Left ventricle myocardium superior (tissue), 1 donor: Measurements from ENCODE around the gene DNAJC11. TPM values are rescaled to one million over a fixed set of nuclear protein-coding genes. Genes with fewer than 3 reads are reported as not detected.
"Not testable (repeated sequence)": the region's sequence is repeated elsewhere in the genome, so short reads cannot be mapped to it uniquely, and the experiment has no call there.

Experiments
- ATAC-seq: fragments of 200-7000 bp; cut with Tn5 transposase; one replicate; pipeline ENCODE4 v1.9.1; 2020; ENCODE audit warnings: mild to moderate bottlenecking, moderate library complexity
- DNase-seq: peaks from one replicate; pipeline ENCODE4 v3.0.0-alpha.2; 2020
- intact Hi-C: fragments of 100-400 bp; cut with micrococcal nuclease; formaldehyde crosslinking; loops from one replicate; pipeline ENCODE4 v1.11.0; 2022
- total RNA-seq: library from RNA; stranded (reverse); fragmentation: NEBNext Ultra II Directional; extraction: Animal tissue kit (Norgen Biotek cat#: 25700); gene quantifications from one replicate; pipeline ENCODE4 v1.2.1, GENCODE V29; 2021
- donor health status: DM: no; HTN: yes; CAD: no; lungs with severe emphysema.

DNAJC11 gene
- total RNA-seq, 1 donor from 2014 or later: 78.6 TPM

DNA sequence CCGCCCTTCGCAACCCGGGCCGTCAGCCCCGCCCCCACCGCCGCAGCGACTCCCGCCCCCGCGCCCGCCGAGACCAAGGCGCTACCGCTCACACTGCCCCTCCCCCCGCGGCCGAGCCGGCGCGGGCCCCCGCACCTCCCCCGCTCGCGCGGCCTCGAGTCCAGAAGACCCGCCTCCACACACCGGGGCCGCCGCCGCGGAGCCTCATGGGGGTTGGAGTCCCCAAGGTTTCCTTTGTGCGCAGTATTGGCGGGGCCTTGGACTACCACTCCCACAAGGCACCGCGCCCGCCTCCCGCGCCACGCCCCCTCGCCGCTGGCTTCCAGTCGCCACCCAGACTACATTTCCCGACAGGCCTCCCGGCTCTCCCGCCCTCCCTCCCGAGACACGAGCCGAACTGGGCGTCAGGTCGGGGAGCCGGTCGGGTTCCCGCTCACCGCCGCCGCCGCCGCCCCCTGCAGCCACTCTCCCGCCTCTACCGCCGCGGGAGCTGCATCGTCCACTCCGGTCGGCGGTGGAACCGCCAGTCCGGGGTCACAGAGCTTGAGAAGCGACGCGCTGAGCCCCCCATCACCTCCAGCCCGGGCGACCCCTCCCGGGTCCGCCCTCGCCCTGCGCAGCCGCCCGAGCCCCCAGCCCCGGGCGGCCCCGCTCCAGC, 88.1 kb downstream of the DNAJC11 start, which contains the start of gene PHF13:
Gene PHF13 (plus strand): TSS at position 371 of the 658 bp plus-strand sequence. CDS start 336 bp downstream, outside the sequence.
- ATAC-seq (peak; percentile 95), DNase-seq (peak; percentile 100)
- intact Hi-C loops: no loop called here

DNA sequence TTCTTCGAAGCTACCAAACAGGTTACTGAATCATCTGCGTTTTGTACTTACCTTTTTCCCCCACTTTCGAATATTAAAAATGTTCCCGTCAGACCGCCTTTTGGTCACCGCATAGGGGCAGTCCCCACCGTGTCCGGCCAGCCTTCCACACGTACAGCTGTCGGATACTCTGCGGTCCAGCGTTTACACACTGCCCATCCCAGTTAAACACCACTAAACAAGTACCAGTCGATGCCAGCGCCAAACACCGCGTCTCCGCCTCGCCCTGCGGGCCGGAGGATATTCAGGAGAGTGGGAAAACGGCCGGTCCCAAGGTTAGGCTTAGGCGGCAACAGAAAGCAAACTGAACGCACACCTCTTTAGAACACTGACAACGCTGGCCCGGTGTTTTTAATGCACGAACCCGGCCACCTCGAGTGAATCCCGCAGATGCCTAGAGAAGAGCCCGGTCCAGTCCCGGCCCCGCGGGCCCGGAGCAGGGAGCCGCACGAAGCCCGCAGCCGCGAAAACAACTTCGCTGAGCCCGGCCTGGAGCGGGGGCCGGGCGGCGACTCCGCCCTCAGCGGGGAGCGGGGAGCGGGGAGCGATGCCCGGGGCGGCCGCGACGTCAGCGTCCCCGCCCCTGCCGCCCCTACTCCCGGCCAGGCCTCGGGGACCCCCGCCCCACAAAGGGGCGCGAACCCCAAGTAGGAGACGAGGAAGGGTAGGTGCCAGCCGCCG, 88.8 kb downstream of the DNAJC11 start:
- ATAC-seq (peak; percentile 67), DNase-seq (peak; percentile 62)
- intact Hi-C loops: no loop called here

DNA sequence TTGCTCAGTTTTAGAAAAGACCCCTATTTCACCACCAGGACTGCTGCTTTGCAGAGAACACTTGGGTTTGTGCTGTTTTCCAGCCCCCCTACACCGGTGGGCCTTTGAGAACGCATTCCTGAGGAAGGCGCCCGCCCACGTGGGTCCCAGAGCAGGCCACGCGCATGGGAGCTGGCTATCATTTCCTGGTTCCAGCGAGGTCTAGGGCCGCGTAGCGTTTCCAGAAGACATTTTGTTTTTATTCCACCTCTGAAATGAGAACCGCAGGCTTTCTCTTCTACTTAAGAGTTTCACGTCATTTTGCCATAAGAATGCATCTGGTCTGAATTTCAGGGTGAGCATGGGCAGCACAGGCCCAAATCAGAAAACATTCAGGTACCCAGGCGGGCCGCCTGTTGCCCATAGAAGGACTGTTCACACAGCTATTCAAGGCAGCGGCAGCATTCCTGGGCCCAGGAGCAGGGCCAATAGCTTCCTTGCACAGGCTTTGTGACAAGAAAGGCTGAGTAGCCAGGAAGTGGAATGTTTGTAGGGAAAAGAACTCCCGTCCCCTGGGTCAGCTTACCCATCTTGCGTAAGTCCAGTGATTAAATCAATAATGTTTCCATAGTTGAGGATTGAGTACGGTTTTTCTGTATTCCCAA, 97.6 kb downstream of the DNAJC11 start:
- peak; percentile 31 for ATAC-seq
- DNase-seq: peak; percentile 87
- intact Hi-C loops: no loop called here

DNA sequence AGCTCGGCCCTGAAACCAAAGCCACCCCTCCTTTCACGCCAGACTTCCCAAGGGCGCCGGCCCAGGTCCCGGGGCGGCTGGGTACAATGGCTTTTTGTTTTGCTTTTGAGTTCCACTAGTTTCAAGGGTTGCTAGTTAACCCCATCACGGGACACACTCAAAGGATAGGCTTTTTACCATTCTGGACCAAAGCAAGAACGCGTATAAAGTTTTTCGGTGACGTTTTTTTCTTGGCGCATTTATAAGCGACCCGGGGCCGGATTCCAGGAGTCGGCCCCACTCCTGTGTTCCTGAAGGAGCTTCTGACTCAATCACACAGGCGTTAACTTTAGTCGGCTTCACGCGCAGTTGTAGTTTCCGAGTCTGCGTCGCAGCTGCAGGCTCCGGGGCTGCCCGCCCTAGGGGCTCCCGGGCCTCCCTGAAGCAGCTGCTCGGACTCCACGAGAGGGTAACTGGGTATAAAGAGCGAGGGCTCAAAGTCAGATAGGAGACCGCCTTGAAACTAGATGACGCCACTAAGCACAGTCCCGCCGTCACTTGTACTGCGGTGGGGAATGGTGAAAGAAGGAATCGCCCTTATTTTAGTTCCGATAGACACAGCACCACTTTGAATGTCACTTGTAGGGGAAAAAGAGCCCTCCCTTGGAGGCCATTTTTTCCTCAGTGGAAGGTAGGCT, 98.2 kb downstream of the DNAJC11 start:
- intact Hi-C loops: no loop called here
- DNase-seq: peak; percentile 73
- ATAC-seq: peak; percentile 26

DNA sequence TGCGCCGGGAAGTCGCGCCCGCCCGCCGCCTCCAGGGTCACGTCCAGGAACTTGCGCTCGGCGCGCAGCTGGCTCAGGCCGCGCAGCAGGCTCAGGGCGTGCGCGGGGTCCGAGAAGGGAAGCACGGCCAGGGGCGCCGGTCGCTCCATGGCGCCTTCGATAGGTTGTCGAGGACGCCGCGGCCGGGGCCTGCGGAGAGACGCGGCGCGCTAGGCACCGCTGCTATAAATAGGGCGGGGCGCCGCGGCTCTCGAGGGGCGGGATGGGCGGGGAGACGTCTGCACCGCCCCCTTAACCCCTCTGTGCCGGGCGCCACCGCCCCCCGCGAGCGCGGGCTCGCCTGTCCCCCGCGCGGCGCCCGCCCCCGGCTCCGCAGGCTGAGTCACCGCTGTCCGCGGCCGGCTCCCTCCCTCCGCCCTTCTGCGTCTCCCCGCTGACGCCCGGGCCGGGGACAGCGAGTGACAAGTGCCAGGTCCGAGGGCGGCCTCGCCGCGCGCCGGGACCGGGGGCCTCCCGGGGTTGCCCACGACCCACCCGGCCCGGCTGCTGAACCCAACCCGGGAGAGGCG, 98.9 kb downstream of the DNAJC11 start, which contains the start of gene KLHL21:
Gene KLHL21 (minus strand): TSS at position 201 of the 569 bp plus-strand sequence. CDS start 52 bp downstream, at position 149.
- ATAC-seq (peak; percentile 81), DNase-seq (peak; percentile 96)
- intact Hi-C loops: no loop called here

DNA sequence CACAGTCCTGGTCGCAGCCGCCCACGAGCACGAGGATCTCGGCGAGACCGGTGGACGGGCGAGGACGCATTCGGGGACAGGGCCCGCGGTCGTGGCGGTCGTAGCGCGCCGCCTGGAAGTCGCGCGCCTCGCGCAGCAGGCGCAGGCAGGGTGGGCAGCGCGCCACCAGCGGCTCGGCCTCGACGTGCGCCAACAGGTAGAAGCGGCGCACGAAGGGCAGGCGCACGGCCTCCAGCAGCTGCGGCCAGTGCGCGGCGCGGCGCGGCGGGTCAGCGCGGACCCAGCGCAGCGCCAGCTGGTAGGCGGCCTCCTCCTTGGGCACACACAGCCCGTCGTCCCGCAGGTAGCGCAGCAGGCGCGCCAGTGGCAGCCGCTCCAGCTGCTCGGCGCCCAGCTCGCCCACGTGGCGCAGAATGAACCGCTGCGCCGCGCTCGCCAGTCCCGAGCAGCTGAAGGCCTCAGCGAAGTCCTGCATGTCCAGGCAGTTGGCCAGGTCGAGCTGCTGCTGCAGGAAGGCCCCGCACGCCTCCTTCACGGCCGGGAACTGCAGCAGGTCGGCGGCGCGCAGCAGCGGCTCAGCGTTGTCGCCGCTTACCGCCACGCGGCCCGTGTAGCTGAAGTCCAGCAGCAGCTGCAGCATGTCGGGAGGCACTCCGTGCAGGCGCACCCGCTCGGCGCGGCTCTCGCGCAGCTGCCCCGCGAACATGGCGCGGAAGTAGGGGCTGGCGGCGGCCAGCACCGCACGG, 99.5 kb downstream of the DNAJC11 start:
- DNase-seq: peak; percentile 70
- ATAC-seq: peak; percentile 21
- intact Hi-C loops: no loop called here

DNA sequence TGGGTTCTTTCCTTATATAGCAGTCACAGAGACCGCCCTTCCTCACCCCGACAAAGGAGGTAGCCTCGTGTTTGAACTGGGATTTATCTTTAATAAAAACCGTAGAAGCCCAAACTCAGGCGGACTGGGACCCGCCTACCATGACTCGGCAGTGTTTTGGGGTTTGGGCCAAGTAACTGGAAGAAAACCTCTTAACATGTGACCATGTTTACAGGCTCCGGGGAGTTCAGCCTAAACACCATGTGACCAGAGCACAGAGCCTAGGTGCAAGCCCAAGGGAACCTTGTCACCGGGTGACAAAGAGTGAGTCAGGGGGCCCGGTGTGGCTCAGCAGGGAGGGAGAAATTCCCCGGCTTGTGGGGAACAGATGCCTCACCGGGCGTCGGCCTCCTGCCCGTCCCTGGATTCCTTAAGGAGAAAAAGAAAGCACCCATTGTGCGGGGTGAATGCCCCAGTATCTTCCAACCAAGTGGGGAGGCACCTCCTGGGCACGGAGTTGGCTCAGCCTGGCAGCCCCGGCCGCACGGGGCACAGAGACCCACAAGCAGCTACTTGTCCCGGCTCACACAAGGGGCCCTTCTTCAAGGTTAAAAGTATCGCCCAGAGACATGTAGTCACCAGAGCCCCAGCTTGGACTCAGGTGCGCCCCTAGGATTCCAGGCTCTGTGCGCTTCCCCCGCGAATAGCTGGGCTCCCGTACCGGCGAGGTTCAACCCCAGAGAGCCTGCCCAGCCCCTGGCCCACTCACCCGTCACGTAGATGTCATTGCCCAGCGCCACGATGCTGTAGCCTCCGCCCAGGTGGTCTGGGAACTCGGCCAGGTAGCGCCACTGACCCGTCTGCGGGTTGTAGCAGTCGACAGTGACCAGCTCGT, 100.3 kb downstream of the DNAJC11 start:
- peak; percentile 27 for ATAC-seq
- DNase-seq: peak; percentile 70
- intact Hi-C loops: no loop called here

DNA sequence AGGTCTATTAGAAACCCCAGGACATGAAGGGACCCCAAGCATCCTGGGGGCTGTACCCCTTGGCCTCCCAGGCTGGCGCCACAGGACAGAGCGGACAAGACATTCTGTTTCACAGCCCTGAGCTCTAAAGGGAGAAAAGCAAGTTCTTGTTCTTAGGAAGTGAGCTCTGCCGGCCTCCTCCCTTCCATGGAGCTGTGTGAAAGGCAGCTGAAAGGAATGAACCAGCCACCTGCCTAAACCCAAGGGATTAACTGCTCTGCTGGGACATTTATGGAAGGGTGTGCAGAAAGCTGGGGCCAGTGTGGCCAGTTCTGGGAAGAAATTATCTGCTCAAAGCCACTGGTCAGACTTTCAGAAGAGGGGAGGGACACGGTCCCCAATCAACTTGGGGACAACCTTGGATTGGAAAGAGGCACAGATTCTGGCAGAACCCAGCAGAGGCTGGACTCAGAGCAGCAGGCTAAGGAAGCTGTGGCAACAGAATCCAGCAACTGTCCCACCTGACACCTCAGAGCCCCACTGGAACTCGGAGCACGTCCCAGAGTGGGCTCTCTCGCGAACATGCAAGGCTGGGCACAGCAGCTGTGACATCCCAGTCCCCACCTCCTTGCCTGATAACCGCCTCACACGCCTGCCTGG, 101.1 kb downstream of the DNAJC11 start:
- intact Hi-C loops: no loop called here
- peak; percentile 72 for DNase-seq
- ATAC-seq: peak; percentile 18

DNA sequence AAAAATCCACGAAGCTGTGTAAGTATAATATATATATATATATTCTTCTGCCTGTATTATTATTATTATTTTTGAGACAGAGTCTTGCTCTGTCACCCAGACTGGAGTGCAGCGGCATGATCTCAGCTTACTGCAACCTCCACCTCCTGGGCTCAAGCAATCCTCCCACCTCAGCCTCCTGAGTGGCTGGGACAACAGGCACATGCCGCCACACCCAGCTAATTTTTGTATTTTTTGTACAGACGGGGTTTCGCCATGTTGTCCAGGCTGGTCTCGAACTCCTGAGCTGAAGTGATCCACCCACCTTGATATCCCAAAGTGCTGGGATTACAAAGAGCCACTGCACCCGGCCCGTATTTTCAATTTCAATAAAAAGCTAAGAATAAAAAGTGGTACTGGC, 101.6 kb downstream of the DNAJC11 start:
- ATAC-seq, intact Hi-C loops, DNase-seq: not testable (repeated sequence)

DNA sequence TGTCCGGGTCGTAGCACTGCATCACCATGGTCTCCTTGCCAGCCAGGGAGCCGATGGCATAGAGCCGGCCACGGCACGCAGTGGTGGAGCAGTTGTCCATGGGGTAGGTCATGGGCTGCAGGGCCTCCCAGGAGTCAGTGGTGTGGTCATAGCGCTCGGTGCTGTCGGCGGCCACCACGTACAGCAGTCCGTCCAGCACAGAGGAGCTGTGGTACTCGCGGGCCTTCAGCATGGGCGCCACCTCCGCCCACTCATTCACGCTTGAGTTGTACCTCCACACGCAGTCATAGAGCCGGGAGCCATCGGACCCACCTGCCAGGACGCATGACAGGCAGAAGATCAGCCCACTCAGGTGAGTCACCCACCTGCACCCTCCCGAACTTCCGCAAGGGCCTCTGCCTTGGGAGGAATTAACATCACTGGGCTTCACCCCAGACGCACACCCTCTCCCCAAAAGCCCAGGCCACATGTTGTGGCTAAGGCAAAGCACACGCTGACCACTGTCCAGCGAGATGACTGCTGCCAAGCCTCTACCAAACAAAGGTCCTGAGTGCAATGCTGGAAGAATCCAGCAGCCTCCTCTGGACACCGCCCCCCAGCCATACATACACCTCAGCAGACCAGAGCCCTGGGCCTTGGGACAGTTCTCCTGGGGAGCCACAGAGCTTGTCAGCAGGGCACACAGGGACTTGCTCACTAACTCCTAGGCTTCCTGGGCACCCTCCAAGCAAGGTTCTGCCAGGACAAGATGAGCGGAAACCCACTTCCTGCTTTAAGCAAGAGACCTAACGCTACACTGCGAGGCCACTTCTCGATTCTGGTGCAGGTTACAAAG, 102.3 kb downstream of the DNAJC11 start:
- DNase-seq: peak; percentile 40

DNA sequence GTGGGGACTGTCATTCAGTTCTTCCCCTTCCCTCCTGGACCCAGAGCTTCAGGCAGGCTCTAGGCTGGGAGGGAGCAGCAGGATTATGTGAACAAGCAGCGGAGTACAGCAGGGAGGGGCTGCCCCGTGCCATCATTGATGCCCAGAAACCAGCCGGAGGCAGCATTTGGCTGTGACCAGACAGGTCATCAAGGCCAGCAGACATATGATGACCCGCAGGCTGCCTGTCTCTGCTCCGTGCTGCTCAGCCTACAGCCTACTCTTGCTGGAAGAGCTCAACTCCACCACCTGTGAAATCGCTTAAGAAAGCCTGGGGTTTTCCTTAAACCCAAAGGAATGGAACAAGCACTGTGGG, 103.9 kb downstream of the DNAJC11 start:
- intact Hi-C loops: no loop called here
- no peak for DNase-seq
- no peak for ATAC-seq

More for the DNA sequence above, 102.3 kb downstream of the DNAJC11 start:
- intact Hi-C loops: no loop called here
- no peak for ATAC-seq

DNA sequence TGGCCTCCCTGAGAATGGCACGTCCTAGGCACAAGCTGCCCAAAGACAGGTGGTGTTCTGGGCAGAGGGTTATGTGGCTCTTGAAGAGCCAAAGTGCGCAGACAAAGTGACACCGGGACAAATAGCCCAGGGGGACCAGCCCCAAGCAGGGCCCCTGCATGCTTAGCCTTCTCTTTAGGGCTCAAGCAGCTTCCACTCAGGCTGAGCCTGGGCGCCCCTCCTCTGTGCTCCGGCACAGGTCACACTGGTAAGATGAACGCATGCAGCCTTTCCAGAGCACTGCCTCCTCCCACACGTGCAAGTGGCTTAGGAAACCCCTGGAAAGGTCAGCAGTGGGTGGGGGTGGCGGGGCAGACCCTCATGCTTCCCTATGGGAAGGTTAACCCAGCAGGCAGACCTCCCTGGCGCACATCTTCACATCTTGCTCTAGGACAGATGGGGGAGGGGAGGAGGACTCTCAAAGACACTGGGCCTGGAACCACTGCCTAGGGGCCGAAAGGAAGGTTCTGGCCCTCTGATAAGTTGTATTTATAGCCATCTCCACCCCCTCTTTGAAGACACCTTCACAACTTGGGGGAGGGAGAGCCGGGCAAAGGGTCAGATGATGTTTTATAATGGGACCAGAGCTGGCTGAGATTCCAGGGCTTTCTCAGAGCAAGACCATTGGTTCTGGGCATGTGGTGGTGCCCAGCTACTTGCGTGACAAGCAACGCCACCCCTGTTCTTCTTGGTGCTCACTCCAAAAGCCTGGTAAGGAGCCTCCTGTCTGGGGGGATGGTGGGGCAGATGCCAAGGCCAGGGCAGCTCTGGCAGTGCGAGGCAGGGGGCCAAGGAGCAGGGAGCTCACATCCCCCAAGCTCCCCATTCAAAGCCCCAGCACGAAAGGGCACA, 104.5 kb downstream of the DNAJC11 start:
- intact Hi-C loops: no loop called here
- DNase-seq (no peak), ATAC-seq (peak; percentile 39)

DNA sequence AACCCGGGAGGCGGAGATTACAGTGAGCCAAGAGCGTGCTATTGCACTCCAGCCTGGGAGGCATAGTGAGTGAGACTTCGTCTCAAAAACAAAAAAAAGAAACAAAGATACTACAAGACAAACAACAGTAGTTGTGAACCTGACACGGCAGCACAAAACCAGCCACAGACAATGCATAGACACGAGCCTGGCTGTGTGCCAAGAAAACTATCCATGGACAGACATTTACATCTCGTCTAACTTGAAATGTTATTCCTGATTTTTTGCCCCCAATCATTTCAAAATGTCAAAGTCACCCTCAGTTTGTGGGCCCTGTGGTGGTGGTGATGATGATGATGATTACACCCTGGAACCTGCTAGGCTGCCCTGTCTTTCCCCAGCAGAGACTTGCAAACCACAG, 105.3 kb downstream of the DNAJC11 start:
- ATAC-seq (no peak), DNase-seq (no peak)
- intact Hi-C loops: no loop called here

DNA sequence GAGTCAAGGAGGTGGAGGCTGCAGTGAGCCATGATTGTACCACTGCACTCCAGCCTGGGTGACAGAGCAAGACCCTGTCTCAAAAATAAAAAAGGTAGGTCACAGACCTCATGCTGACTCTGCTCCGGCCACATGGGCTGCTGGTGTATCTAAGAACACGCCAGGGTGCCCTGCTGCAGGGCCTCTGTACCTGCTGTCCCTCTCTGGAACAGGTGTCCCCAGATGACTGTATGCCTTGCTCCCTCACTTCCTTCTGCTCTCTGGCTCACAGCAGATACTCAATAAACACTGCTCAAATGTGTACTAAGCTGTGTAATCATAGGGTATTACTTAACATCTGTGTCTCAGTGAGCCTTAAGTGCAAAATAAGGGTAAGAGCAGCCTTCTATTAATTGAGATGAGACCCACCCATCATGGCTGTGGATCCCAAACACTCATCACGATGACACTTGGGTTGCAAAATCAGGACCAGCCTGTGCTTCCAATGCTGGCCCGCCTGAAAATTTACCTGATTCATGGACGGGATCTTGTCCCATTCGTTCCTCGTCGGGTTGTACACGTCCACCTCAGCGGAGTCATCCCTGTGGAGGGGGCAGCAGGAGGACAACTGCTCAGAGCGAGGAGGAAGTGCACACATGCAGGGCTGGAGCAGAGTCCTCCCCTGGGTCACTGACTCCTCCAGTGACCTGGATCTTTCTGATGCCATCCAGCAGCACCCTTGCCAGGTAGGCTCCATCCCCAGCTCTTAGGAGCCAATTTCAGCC, 106.5 kb downstream of the DNAJC11 start:
- DNase-seq (no peak), ATAC-seq (no peak)
- intact Hi-C loops: no loop called here

DNA sequence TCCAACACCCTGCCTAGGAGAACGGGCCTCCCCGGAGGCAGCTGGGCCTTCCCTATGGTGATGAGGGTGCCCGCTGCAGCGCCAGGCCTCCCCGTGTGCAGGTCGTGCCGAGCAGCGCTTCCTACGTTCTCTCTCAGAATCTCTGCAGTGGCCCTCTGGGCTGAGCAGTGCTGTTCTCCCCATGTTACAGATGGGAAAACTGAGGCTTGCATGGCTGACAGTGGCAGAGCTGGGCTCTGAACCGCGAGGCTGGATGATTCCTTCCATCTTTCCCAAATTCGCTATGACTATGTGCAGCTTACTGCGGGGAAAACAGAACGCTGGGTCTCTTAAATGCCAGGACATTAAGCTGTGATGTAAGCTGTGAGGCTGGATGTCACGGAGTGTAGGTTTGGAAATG, 107.8 kb downstream of the DNAJC11 start:
- no peak for DNase-seq
- intact Hi-C loops: no loop called here
- ATAC-seq: no peak
